Endothelial cell of umbilical vein (primary cell): Measurements from ENCODE around the gene ANKRD13D. TPM values are rescaled to one million over a fixed set of nuclear protein-coding genes. Genes with fewer than 3 reads are reported as not detected.

Source experiments
- BruUV-seq: library from RNA; stranded (reverse); fragments of 400-500 nt; replicated peaks from 2 replicates; lab custom pipeline; 2021; lab: Mats Ljungman, UMichigan
- CTCF ChIA-PET: fragments of 300-600, 350-600 bp; sonication (Branson Sonifier 250); formaldehyde crosslinking; loops from one replicate; lab custom pipeline; 2021; ENCODE audit warnings: antibody characterized with exemption, inconsistent platforms; lab: Charles Lee
- POLR2A ChIA-PET: fragments of 300-600, 350-600 bp; sonication (Branson Sonifier 250); formaldehyde crosslinking; loops from one replicate; lab custom pipeline; 2021; ENCODE audit warnings: antibody characterized with exemption, inconsistent platforms; lab: Charles Lee
- DNase-seq: peaks from one replicate; pipeline ENCODE4 v3.0.0-alpha.2; 2011; ENCODE audit warnings: low read depth, low spot score
- FAIRE-seq: peaks from 2 replicates; lab custom pipeline; 2011; peaks lifted over from hg19 to GRCh38; lab: Jason Lieb, UNC
- H2AFZ ChIP-seq: 2 replicates; pipeline ENCODE4 v1.6.0; 2012; ENCODE audit warnings: low read depth, low read length, control low read depth, inconsistent platforms
- H3K27ac ChIP-seq: 2 replicates; pipeline ENCODE4 v1.5.1; 2011; ENCODE audit warnings: low read depth, mild to moderate bottlenecking, control low read depth, low read length, moderate library complexity; ENCODE audit not compliant: insufficient read depth
- H3K27me3 ChIP-seq, 2 experiments: 2 replicates each; pipeline versions ENCODE4 v1.6.0 to v1.6.1; 2011; ENCODE audit warnings: low read length in 2 of 2, mixed read lengths in 1 of 2; ENCODE audit not compliant: control insufficient read depth in 2 of 2, insufficient read depth in 2 of 2
- H3K36me3 ChIP-seq, 2 experiments: 2 replicates in 1 of 2; 3 replicates in 1 of 2; pipeline ENCODE4 v1.5.1; 2011; ENCODE audit warnings: low read length in 2 of 2, mild to moderate bottlenecking in 1 of 2, moderate library complexity in 1 of 2; ENCODE audit not compliant: control insufficient read depth in 2 of 2, insufficient read depth in 2 of 2; ENCODE audit errors: extremely low read depth in 1 of 2
- H3K4me1 ChIP-seq: 3 replicates; pipeline ENCODE4 v1.5.1; 2011; ENCODE audit warnings: mild to moderate bottlenecking, low read length; ENCODE audit not compliant: control insufficient read depth, insufficient read depth; ENCODE audit errors: extremely low read depth
- H3K4me2 ChIP-seq: 2 replicates; pipeline ENCODE4 v1.6.1; 2011; ENCODE audit warnings: low read length, control low read depth, mixed read lengths; ENCODE audit not compliant: insufficient read depth
- H3K4me3 ChIP-seq, 3 experiments: fragments of 200-600 bp in 1 of 3; sonication (generic), shearing (Covaris generic) in 1 of 3; replicated peaks in 1 of 3; 2 replicates each; pipeline ENCODE4 v1.5.1; 2011 to 2016; ENCODE audit warnings: control low read depth in 3 of 3, low read length in 3 of 3, mild to moderate bottlenecking in 2 of 3, inconsistent platforms in 1 of 3, low read depth in 1 of 3, moderate library complexity in 1 of 3; ENCODE audit not compliant: insufficient read depth in 1 of 3
- H3K79me2 ChIP-seq: 2 replicates; pipeline ENCODE4 v1.6.0; 2012; ENCODE audit warnings: low read length, inconsistent platforms; ENCODE audit not compliant: control insufficient read depth, insufficient read depth
- H3K9ac ChIP-seq: replicated peaks from 2 replicates; pipeline ENCODE3; 2011; ENCODE audit warnings: low read length, control low read depth; ENCODE audit not compliant: insufficient read depth; ENCODE audit errors: extremely low read depth
- H3K9me1 ChIP-seq: replicated peaks from 3 replicates; pipeline ENCODE4 v1.6.0; 2011; ENCODE audit warnings: mild to moderate bottlenecking, low read length; ENCODE audit not compliant: control insufficient read depth, insufficient read depth; ENCODE audit errors: extremely low read depth
- H3K9me3 ChIP-seq: replicated peaks from 2 replicates; pipeline ENCODE4 v1.5.1; 2012; ENCODE audit warnings: low read length, inconsistent platforms; ENCODE audit not compliant: control insufficient read depth, insufficient read depth
- H4K20me1 ChIP-seq: replicated peaks from 2 replicates; pipeline ENCODE3; 2011; ENCODE audit warnings: mild to moderate bottlenecking, low read length; ENCODE audit not compliant: control insufficient read depth, insufficient read depth; ENCODE audit errors: extremely low read depth
- CTCF ChIP-seq, 2 donors: IDR thresholded peaks; 1 replicate in 1 of 2; 2 replicates in 1 of 2; pipeline ENCODE4 v1.5.1; 2011; ENCODE audit warnings: low read length in 2 of 2, mild to moderate bottlenecking in 2 of 2, moderate library complexity in 2 of 2, control low read depth in 1 of 2, inconsistent platforms in 1 of 2, low read depth in 1 of 2; ENCODE audit not compliant: insufficient read depth in 1 of 2; ENCODE audit errors: extremely low read depth in 1 of 2
- EZH2 ChIP-seq: IDR thresholded peaks from 2 replicates; pipeline ENCODE4 v1.6.1; 2012; ENCODE audit warnings: borderline replicate concordance, low read depth, mild to moderate bottlenecking, moderate library complexity, low read length, inconsistent platforms; ENCODE audit not compliant: severe bottlenecking
- FOS ChIP-seq: IDR thresholded peaks from 2 replicates; pipeline ENCODE4 v1.6.1; 2011; ENCODE audit warnings: mild to moderate bottlenecking, low read length, moderate library complexity, borderline replicate concordance; ENCODE audit not compliant: insufficient read depth
- GATA2 ChIP-seq: IDR thresholded peaks from 2 replicates; pipeline ENCODE4 v1.7.0; 2011; ENCODE audit warnings: low read depth, mild to moderate bottlenecking, moderate library complexity, mixed read lengths, low read length; ENCODE audit not compliant: insufficient read length, insufficient read depth
- JUN ChIP-seq: IDR thresholded peaks from 2 replicates; pipeline ENCODE4 v1.6.1; 2011; ENCODE audit warnings: borderline replicate concordance, low read depth; ENCODE audit not compliant: insufficient read length, insufficient read depth
- MAX ChIP-seq: IDR thresholded peaks from 2 replicates; pipeline ENCODE4 v1.6.1; 2011; ENCODE audit not compliant: insufficient read depth, insufficient read length
- MYC ChIP-seq: IDR thresholded peaks from one replicate; pipeline ENCODE4 v1.6.1; 2011; ENCODE audit warnings: mild to moderate bottlenecking, low read depth, low read length
- POLR2A ChIP-seq: IDR thresholded peaks from 2 replicates; pipeline ENCODE4 v1.6.1; 2012; ENCODE audit warnings: low read depth, mild to moderate bottlenecking, control low read depth, low read length
- POLR2AphosphoS5 ChIP-seq: IDR thresholded peaks from 2 replicates; pipeline ENCODE4 v1.6.1; 2012; ENCODE audit warnings: low read depth, mild to moderate bottlenecking, control low read depth, low read length, moderate library complexity; ENCODE audit not compliant: insufficient read depth
- dilution Hi-C: fragments of 300-500 bp; cut with MboI; formaldehyde crosslinking; loops from one replicate; pipeline ENCODE4 v1.15.0; 2019; ENCODE audit warnings: low sequenced_read_pairs; ENCODE audit not compliant: extremely low pct_ligation_motif_present
- intact Hi-C: fragments of 100-400 bp; cut with micrococcal nuclease; formaldehyde crosslinking; loops from one replicate; pipeline ENCODE4 v1.10.0; 2022
- polyA plus RNA-seq, 4 experiments: library from polyadenylated mRNA; depleted of rRNA in 3 of 4; stranded (reverse) in 3 of 4; unstranded in 1 of 4; fragments of >200 nt; gene quantifications; 2 replicates each; pipeline versions ENCODE4 v1.2.1 to v1.2.3, GENCODE V29; 2011 to 2012; ENCODE audit warnings: missing spikeins in 1 of 4
- total RNA-seq: library from RNA; stranded (reverse); gene quantifications from 2 replicates; pipeline ENCODE4 v1.2.3, GENCODE V29; 2021

ANKRD13D gene
- total and polyA plus RNA-seq, 2 donors (not counting 3 experiments of a cell fraction or from before 2014, with no cell fraction given), result 43.5 to 57.5 TPM

GRCh38 chr11:67315325-67315909 is 26.3 kb downstream of the ANKRD13D start:
- H3K79me2 ChIP-seq, result no peaks in the 10 kb centered on the region
- intact Hi-C loops (no loop called here), dilution Hi-C loops (no loop called here)
- H3K27ac ChIP-seq, result no peak overlapping the region
- no peaks in the 10 kb centered on the region for H4K20me1 ChIP-seq
- BruUV-seq, result no TSS peak
- H3K4me1 ChIP-seq, result peaks cover 6% of the 10 kb centered on the region
- FAIRE-seq (no peak), DNase-seq (no peak)
- H3K9ac ChIP-seq, result no peak overlapping the region
- H3K4me2 ChIP-seq, result no peak overlapping the region
- H2AFZ ChIP-seq, result no peak overlapping the region
- no peaks in the 10 kb centered on the region for H3K9me3 ChIP-seq
- no peaks in the 10 kb centered on the region for H3K27me3 ChIP-seq
- ChIA-PET POLR2A (interaction anchor here (1.5 kb wide), 1 partner anchor 13 kb away, joined by 6 read pairs; the partner anchor contains the start of gene SSH3), CTCF (interaction anchor here (0.6 to 9.2 kb wide), 8 partner anchors 24 to 293 kb away, joined by 3 to 83 read pairs (median 4); partner anchors contain the start of gene ANKRD13D)
- H3K9me1 ChIP-seq, result no peaks in the 10 kb centered on the region
- TF ChIP-seq MAX, result no peak
- no peak for TF ChIP-seq MYC
- TF ChIP-seq EZH2, result no peak
- no peak for TF ChIP-seq POLR2AphosphoS5
- no peak for TF ChIP-seq GATA2
- TF ChIP-seq JUN, result no peak
- TF ChIP-seq FOS, result no peak
- no peak for TF ChIP-seq CTCF (IDR thresholded peaks at IDR 0.05; ENCODE audit: extremely low read depth in 1 of 2, insufficient read depth in 1 of 2, low read depth in 1 of 2, low read length in 2 of 2)
- TF ChIP-seq POLR2A, result no peak
- H3K4me3 ChIP-seq, result no peak overlapping the region
- peaks cover 0 to 2% of the 10 kb centered on the region in 2 experiments for H3K36me3 ChIP-seq
